GM10266 (cell line): ENCODE measurements around the gene BST2.

Source experiments
- DNase-seq: peaks from one replicate; pipeline ENCODE4 v3.0.0; 2012; ENCODE audit errors: extremely low spot score
- CTCF ChIP-seq: IDR thresholded peaks from 2 replicates; pipeline ENCODE4 v1.5.1; 2012; ENCODE audit warnings: mild to moderate bottlenecking, low read depth; ENCODE audit not compliant: control insufficient read depth, insufficient read depth; ENCODE audit errors: missing control alignments

BST2 gene

DNA sequence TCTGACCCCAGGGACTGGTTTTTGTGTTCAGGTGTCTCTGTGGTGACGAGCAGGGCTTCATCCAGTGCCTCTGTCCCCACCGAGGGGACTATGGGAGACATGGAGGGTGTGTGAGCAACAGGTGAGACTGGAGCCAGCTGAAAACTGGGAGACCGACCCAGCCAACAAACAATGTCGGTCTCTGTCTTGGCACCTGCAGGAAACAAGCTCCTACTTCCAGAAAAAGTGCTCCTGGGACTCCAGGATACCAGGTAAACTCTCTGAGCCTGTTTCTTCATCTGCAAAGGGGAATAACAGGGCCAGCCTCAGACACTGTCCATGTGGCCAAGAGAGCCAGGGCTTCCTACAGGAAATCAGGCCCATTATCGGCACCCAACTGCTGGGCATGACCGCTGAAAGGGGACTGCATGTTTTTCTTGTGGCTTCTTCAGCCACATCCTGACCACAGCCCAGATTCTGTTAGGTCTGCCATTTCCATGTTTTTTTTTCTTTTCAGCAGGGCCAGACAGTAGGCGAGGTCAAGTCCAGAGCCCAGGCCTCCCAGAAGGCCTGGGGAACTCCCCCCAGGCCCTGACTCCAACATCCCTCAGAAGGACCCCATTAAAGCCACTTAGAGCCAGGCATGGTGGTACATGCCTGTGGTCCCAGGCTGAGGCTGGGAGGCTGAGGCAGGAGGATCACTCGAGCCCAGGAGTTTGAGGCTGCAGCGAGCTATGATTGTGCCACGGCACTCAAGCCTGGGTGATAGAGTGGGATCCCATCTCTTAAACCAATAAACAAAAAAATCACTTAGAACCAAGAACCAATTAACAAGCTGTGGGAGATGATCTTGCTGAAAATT lies 836 bp upstream of the BST2 start:
- no peak for DNase-seq
- no peak for TF ChIP-seq CTCF

GRCh38 chr19:17404621-17405249 lies 695 bp downstream of the BST2 start:
- DNase-seq = no peak
- no peak for TF ChIP-seq CTCF

GRCh38 chr19:17404015-17404414 lies 1.4 kb downstream of the BST2 start:
- no peak for TF ChIP-seq CTCF
- DNase-seq = no peak

- TF ChIP-seq CTCF = no peak
These were observed 2.2 kb downstream of the BST2 start for GRCh38 chr19:17402982-17403855.

DNA sequence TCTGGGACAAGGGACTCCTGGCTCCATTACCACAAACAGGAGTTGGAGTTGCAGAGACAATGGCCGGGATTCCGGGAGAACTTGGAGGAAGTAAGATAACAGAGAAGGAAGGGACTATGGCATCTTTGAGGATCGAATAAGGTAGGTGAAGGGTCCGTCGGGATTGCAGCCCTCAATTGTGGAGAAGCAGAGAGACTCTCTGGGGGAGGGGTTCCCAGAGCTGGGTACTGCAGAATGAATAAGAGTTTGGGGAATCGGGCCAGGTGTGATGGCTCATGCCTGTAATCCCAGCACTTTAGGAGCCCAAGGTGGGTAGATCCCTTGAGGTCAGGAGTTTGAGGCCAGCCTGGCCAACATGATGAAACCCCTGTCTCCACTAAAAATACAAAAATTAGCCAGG lies 3.8 kb downstream of the BST2 start:
- TF ChIP-seq CTCF = no peak
- no peak for DNase-seq

More at GRCh38 chr19:17402982-17403855, 2.2 kb downstream of the BST2 start:
- peak; percentile 87 for DNase-seq

GRCh38 chr19:17398902-17399527 lies 6.4 kb downstream of the BST2 start:
- TF ChIP-seq CTCF = no peak
- DNase-seq = no peak
